Measurements from ENCODE around the gene ASIC1.

DNA sequence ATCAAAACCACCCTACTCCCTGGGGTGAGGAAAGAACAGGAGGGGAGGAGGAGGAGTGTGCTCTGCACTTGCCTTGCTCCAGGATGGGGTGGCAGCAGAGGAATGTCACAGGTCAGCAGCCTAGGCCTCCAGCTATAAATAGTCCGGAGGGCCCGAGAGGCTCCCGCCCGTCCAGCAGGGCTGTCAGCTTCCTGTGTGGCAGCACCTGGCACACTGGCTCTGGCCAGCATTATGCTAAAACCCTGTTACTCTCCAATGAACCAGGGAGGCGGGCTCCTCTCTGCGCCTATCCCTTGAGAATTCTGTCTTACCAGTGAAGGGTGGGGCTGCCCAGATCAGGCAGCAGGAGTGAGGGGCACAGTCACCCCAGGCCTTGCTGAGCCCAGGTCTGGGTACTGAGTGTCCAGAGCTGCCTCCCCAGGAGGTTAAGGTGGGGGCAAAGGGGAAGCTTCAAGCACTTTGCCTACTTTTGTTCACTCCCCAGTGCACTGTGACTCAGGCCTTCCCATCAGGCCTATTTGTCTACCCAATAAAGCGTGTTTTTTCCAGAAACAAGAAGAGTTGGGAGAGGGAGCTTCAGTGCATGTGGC lies 53.5 kb downstream of the ASIC1 start:
- TF ChIP-seq, protein P1, sequence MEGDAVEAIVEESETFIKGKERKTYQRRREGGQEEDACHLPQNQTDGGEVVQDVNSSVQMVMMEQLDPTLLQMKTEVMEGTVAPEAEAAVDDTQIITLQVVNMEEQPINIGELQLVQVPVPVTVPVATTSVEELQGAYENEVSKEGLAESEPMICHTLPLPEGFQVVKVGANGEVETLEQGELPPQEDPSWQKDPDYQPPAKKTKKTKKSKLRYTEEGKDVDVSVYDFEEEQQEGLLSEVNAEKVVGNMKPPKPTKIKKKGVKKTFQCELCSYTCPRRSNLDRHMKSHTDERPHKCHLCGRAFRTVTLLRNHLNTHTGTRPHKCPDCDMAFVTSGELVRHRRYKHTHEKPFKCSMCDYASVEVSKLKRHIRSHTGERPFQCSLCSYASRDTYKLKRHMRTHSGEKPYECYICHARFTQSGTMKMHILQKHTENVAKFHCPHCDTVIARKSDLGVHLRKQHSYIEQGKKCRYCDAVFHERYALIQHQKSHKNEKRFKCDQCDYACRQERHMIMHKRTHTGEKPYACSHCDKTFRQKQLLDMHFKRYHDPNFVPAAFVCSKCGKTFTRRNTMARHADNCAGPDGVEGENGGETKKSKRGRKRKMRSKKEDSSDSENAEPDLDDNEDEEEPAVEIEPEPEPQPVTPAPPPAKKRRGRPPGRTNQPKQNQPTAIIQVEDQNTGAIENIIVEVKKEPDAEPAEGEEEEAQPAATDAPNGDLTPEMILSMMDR (IDR thresholded peaks at IDR 0.05; ENCODE audit: insufficient read depth, low read depth, low read length) = no peak
- no peak for TF ChIP-seq EZH2 (IDR thresholded peaks at IDR 0.05; ENCODE audit: insufficient read depth, low read length)
